Mesenchymal stem cell (in vitro differentiated cells and primary cell): ENCODE results near the gene CCDC197.

Experiments
- DNase-seq: peaks from one replicate; pipeline ENCODE4 v3.0.0-alpha.2; 2013
- H2AFZ ChIP-seq: one replicate; pipeline ENCODE4 v1.6.1; 2013; ENCODE audit warnings: low read depth, mild to moderate bottlenecking, control low read depth, inconsistent platforms, low read length, moderate library complexity
- H2AK5ac ChIP-seq: 2 replicates; pipeline ENCODE4 v1.6.1; 2013; ENCODE audit warnings: low read length, moderate library complexity, mild to moderate bottlenecking, inconsistent platforms; ENCODE audit not compliant: severe bottlenecking
- H2BK120ac ChIP-seq: one replicate; pipeline ENCODE4 v1.6.1; 2013; ENCODE audit warnings: low read depth, mild to moderate bottlenecking, inconsistent platforms, low read length, moderate library complexity
- H2BK12ac ChIP-seq, 2 experiments: one replicate each; pipeline ENCODE4 v1.6.1; 2013; ENCODE audit warnings: inconsistent platforms in 2 of 2, low read length in 2 of 2, mild to moderate bottlenecking in 2 of 2, moderate library complexity in 2 of 2, control low read depth in 1 of 2
- H2BK15ac ChIP-seq: one replicate; pipeline ENCODE4 v1.6.1; 2013; ENCODE audit warnings: mild to moderate bottlenecking, low read depth, inconsistent platforms; ENCODE audit not compliant: poor library complexity, severe bottlenecking
- H2BK5ac ChIP-seq: 2 replicates; pipeline ENCODE4 v1.6.1; 2013; ENCODE audit warnings: low read depth, mild to moderate bottlenecking, low read length, control low read depth, inconsistent platforms; ENCODE audit not compliant: poor library complexity, severe bottlenecking
- H3K14ac ChIP-seq, 2 experiments: one replicate each; pipeline ENCODE4 v1.6.1; 2013; ENCODE audit warnings: inconsistent platforms in 2 of 2, low read length in 2 of 2, control low read depth in 1 of 2, mild to moderate bottlenecking in 1 of 2, moderate library complexity in 1 of 2
- H3K18ac ChIP-seq, 2 experiments: one replicate each; pipeline ENCODE4 v1.6.1; 2013; ENCODE audit warnings: inconsistent platforms in 2 of 2, low read length in 2 of 2, control low read depth in 1 of 2, low read depth in 1 of 2, mild to moderate bottlenecking in 1 of 2
- H3K23ac ChIP-seq, 2 experiments: one replicate each; pipeline ENCODE4 v1.6.1; 2013; ENCODE audit warnings: inconsistent platforms in 2 of 2, low read length in 2 of 2, mild to moderate bottlenecking in 2 of 2, moderate library complexity in 2 of 2, control low read depth in 1 of 2
- H3K27ac ChIP-seq: 2 replicates; pipeline ENCODE4 v1.5.1; 2013; ENCODE audit warnings: mild to moderate bottlenecking, moderate library complexity, low read length, control low read depth, inconsistent platforms; ENCODE audit not compliant: poor library complexity, severe bottlenecking
- H3K27me3 ChIP-seq, 2 experiments: 2 replicates each; pipeline versions ENCODE4 v1.6.1 to v1.7.0; 2013; ENCODE audit warnings: low read length in 2 of 2, mild to moderate bottlenecking in 2 of 2, moderate library complexity in 2 of 2, control low read depth in 1 of 2, inconsistent platforms in 1 of 2; ENCODE audit not compliant: control insufficient read depth in 1 of 2, insufficient read depth in 1 of 2
- H3K36me3 ChIP-seq, 2 experiments: 2 replicates each; pipeline versions ENCODE4 v1.6.1 to v1.7.0; 2013; ENCODE audit warnings: low read length in 2 of 2, control low read depth in 1 of 2, inconsistent platforms in 1 of 2, low read depth in 1 of 2, mild to moderate bottlenecking in 1 of 2; ENCODE audit not compliant: insufficient read depth in 2 of 2, control insufficient read depth in 1 of 2
- H3K4ac ChIP-seq, 2 experiments: one replicate each; pipeline ENCODE4 v1.6.1; 2013; ENCODE audit warnings: inconsistent platforms in 2 of 2, low read length in 2 of 2, mild to moderate bottlenecking in 2 of 2, moderate library complexity in 2 of 2, control low read depth in 1 of 2, low read depth in 1 of 2
- H3K4me1 ChIP-seq: 2 replicates; pipeline ENCODE4 v1.6.1; 2013; ENCODE audit warnings: low read depth, low read length, control low read depth; ENCODE audit not compliant: control insufficient read depth, insufficient read depth
- H3K4me2 ChIP-seq: 2 replicates; pipeline ENCODE4 v1.6.1; 2013; ENCODE audit warnings: low read length, mild to moderate bottlenecking, inconsistent platforms; ENCODE audit not compliant: poor library complexity, severe bottlenecking
- H3K4me3 ChIP-seq, 2 experiments: 2 replicates each; pipeline versions ENCODE4 v1.5.1 to v1.7.0; 2013; ENCODE audit warnings: low read length in 2 of 2, mild to moderate bottlenecking in 2 of 2, control low read depth in 1 of 2, low read depth in 1 of 2; ENCODE audit not compliant: insufficient read depth in 1 of 2
- H3K79me1 ChIP-seq: replicated peaks from 2 replicates; pipeline ENCODE4 v1.6.1; 2013; ENCODE audit warnings: mild to moderate bottlenecking, control low read depth, low read length, inconsistent platforms; ENCODE audit not compliant: poor library complexity, severe bottlenecking
- H3K9ac ChIP-seq: 2 replicates; pipeline ENCODE4 v1.7.0; 2013; ENCODE audit warnings: mild to moderate bottlenecking, low read length, moderate library complexity
- H3K9me3 ChIP-seq: 2 replicates; pipeline ENCODE4 v1.7.0; 2013; ENCODE audit warnings: mild to moderate bottlenecking, low read length; ENCODE audit not compliant: control insufficient read depth
- H4K8ac ChIP-seq: one replicate; pipeline ENCODE4 v1.6.1; 2013; ENCODE audit warnings: inconsistent platforms, mild to moderate bottlenecking, low read length, moderate library complexity
- H4K91ac ChIP-seq: one replicate; pipeline ENCODE4 v1.6.1; 2013; ENCODE audit warnings: mild to moderate bottlenecking, low read length, inconsistent platforms
- WGBS: methylation state at CpG from one replicate; pipeline ENCODE4 v1.1.7; 2013; ENCODE audit warnings: mixed read lengths; 5-methylcytosine and 5-hydroxymethylcytosine counted together

The CCDC197 gene

DNA sequence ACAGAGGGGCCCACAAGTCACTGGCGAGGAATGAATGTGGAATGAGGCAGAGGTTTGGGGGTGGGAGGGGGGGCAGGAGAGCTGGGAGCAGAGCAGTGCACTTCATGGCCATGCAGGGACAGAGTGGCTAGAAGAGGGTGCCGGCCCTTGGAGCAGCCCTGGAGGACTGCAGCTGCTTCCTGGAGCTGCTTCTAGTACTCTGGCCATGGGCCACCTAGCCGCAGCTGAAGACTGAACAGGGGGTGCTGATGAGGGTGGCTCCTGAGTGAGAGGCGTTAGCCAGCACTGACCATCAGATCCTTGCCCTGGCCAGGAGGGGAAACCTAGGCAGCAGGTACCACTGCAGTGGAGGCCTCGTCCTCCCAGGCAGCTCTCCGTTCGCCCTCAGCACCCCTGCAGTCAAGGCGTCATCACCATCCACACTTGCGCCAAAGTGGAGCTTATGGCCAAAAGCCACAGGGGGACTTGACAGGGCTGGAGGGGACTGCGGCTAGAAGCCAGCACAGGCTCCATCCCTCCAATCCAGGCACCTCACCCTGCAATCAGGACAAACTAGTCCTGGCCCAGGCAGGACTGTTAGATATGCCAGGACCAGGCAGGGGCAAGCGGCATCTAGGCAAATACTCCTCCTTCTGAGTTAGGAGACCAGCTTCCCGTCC lies 45.5 kb downstream of the CCDC197 start:
- Histone ChIP-seq H3K9me3 (no peaks in the 10 kb centered on the region), H3K4me2 (no peak overlapping the region), H3K79me1 (peaks cover 11% of the 10 kb centered on the region), H3K14ac (no peak overlapping the region), H4K91ac (no peak overlapping the region), H2BK12ac (no peak overlapping the region), H3K27me3 (no peaks in the 10 kb centered on the region), H3K18ac (no peak overlapping the region), H3K9ac (peak overlapping the region; percentile 36), H2BK5ac (no peak overlapping the region), H3K27ac (no peak overlapping the region), H2AFZ (no peak overlapping the region), H3K4ac (no peak overlapping the region), H3K4me3 (peak overlapping the region in 1 of 2 experiments; percentile 19), H2BK15ac (no peak overlapping the region), H4K8ac (no peak overlapping the region), H3K36me3 (peaks cover 39 to 93% of the 10 kb centered on the region in 2 experiments), H3K4me1 (peaks cover 4% of the 10 kb centered on the region), H3K23ac (no peak overlapping the region), H2BK120ac (no peak overlapping the region), H2AK5ac (no peak overlapping the region)
- WGBS: 86% methylated on average over 12 of the region's 12 CpGs
- DNase-seq: no peak

DNA sequence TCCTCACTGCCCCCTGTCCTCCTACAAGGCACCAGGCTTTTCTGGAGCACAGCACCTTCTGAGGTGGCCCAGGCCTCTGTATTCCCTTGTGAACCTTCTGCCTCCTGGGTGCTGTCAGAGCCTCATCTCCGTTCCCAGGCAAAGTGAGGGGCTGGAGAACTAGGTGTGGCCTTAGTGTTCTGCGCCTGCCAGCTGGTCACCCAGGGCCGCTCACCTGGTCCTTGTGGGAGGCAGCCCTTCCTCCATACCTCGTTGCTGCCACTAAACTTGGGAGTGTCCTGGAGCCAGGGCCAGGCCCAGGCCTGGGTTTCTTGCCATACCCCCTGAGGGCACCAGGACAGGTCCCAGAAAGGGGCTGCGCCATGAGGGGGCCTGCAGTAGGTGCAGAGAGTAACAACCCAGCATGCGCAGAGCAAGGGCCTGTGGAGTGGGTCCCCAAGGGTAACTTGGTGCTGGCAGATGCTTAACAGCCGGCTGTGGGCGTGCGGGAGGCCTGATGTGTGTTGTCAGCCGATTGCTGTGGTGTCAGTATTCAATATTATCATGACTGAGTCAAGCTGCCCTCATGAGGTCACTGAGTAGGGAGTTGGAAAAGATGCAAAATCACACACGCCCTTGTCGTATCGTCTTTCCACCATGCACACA lies 46.1 kb downstream of the CCDC197 start:
- Histone ChIP-seq H3K4me3 (peak overlapping the region in 1 of 2 experiments; percentile 19), H2BK15ac (no peak overlapping the region), H3K18ac (no peak overlapping the region), H3K9me3 (no peaks in the 10 kb centered on the region), H3K27ac (no peak overlapping the region), H2BK5ac (no peak overlapping the region), H3K4ac (no peak overlapping the region), H3K9ac (peak overlapping the region; percentile 36), H2BK12ac (no peak overlapping the region), H3K36me3 (peaks cover 46 to 92% of the 10 kb centered on the region in 2 experiments), H3K4me1 (peaks cover 4% of the 10 kb centered on the region), H3K79me1 (peaks cover 16% of the 10 kb centered on the region), H4K8ac (no peak overlapping the region), H4K91ac (no peak overlapping the region), H2BK120ac (no peak overlapping the region), H2AK5ac (no peak overlapping the region), H3K23ac (no peak overlapping the region), H2AFZ (no peak overlapping the region), H3K27me3 (no peaks in the 10 kb centered on the region), H3K14ac (no peak overlapping the region), H3K4me2 (no peak overlapping the region)
- DNase-seq: no peak
- WGBS: 92% methylated on average over 10 of the region's 13 CpGs

DNA sequence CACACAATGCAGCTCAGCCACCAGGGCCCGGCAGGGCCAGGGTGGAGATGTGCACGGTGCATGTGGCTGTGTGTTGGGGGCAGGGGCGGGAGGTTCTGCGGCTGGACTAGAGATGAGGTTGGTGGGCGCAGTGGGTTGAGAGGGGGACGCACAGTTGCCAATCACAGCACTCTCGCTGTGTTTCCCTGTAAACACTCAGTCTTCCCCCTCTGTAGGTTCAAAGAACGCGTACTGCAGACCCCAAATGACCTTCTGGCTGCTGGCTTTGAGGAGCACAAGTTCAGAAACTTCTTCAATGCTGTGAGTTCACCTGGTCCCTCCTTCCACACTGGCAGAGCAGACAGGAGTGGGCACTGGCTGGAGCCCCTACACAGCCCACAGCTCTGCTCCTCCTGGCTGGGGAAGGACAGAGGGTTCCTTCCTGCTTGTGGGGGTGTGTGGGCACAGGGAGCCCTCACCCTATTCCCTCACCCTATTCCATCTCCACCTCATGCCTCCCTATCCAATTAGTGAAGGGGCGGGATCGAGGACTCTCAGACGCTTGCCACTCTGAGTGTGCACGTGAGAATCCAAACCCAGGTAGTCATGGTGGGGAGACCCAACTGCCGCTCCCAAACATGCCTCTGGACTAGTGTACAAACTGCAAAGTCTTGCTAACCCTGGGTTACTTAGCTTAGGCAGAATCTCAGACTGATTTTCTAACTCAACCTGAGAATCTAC lies 46.8 kb downstream of the CCDC197 start:
- Histone ChIP-seq H3K9me3 (no peaks in the 10 kb centered on the region), H2BK12ac (no peak overlapping the region), H3K36me3 (peaks cover 53 to 90% of the 10 kb centered on the region in 2 experiments), H2BK5ac (no peak overlapping the region), H2AFZ (no peak overlapping the region), H3K4me2 (no peak overlapping the region), H3K4me1 (peaks cover 6% of the 10 kb centered on the region), H3K14ac (no peak overlapping the region), H3K23ac (no peak overlapping the region), H3K79me1 (peaks cover 19% of the 10 kb centered on the region), H2AK5ac (no peak overlapping the region), H4K91ac (no peak overlapping the region), H4K8ac (no peak overlapping the region), H3K4me3 (no peak overlapping the region), H3K9ac (no peak overlapping the region), H3K4ac (no peak overlapping the region), H3K27ac (no peak overlapping the region), H2BK15ac (no peak overlapping the region), H2BK120ac (no peak overlapping the region), H3K18ac (no peak overlapping the region), H3K27me3 (no peaks in the 10 kb centered on the region)
- no peak for DNase-seq
- WGBS: 97% methylated on average over 13 of the region's 14 CpGs

DNA sequence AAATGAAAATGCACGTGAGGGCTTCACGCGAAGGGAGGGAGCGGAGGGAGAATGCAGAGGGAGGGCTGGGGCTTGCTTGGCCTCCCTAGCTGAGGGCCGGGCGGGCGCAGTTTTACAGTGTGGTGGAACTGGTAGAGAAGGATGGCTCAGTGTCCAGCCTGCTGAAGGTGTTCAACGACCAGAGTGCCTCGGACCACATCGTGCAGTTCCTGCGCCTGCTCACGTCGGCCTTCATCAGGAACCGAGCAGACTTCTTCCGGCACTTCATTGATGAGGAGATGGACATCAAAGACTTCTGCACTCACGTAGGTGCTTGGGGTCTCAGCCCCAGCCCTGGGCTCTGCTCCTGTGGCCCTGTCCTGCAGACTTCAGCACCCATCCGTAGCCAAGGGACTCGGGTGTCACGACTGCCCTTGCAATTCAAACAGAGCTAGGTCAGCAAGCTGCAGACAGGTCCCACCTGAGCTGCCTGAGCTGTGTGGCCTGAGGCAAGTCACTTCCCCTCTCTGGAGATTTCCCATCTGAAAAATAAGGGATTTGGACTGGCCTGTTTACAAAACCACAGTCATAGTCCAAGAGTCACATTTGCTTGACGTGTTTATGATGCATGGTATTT lies 47.5 kb downstream of the CCDC197 start:
- Histone ChIP-seq H3K9ac (no peak overlapping the region), H3K4me1 (peaks cover 6% of the 10 kb centered on the region), H4K8ac (no peak overlapping the region), H2AFZ (no peak overlapping the region), H2BK5ac (no peak overlapping the region), H3K4ac (no peak overlapping the region), H2BK120ac (no peak overlapping the region), H2BK12ac (no peak overlapping the region), H3K23ac (no peak overlapping the region), H4K91ac (no peak overlapping the region), H3K27me3 (no peaks in the 10 kb centered on the region), H3K14ac (no peak overlapping the region), H2AK5ac (no peak overlapping the region), H3K18ac (no peak overlapping the region), H3K27ac (no peak overlapping the region), H2BK15ac (no peak overlapping the region), H3K36me3 (peaks cover 59 to 90% of the 10 kb centered on the region in 2 experiments), H3K4me2 (no peak overlapping the region), H3K9me3 (no peaks in the 10 kb centered on the region), H3K79me1 (peaks cover 19% of the 10 kb centered on the region), H3K4me3 (no peak overlapping the region)
- no peak for DNase-seq
- 94% methylated on average over 20 of the region's 20 CpGs for WGBS
